GM12878 (cell line): ENCODE results near the gene KCNK4. TPM values are rescaled to one million over a fixed set of nuclear protein-coding genes. Genes with fewer than 3 reads are reported as not detected.

Source experiments
- ATAC-seq: fragments of 200-7000 bp; cut with Tn5 transposase; 3 replicates; pipeline ENCODE4 v1.9.1; 2020; ENCODE audit warnings: mild to moderate bottlenecking, moderate library complexity
- BruUV-seq: library from RNA; stranded (reverse); fragments of 400-500 nt; replicated peaks from 2 replicates; lab custom pipeline; 2021; lab: Mats Ljungman, UMichigan
- CTCF ChIA-PET: fragments of 300-600 bp; sonication (Branson Sonifier 250); formaldehyde crosslinking; extraction: SDS; loops from one replicate; lab custom pipeline; 2021; ENCODE audit warnings: inconsistent platforms; lab: Yijun Ruan, JAX
- POLR2A ChIA-PET: fragments of 350-600 bp; formaldehyde crosslinking; extraction: SDS; loops from one replicate; lab custom pipeline; 2021; ENCODE audit warnings: inconsistent platforms; lab: Charles Lee
- RAD21 ChIA-PET: fragments of 300-600 bp; sonication (Branson Sonifier 250); formaldehyde crosslinking; loops from one replicate; lab custom pipeline; 2023; ENCODE audit warnings: antibody characterized with exemption; ENCODE audit not compliant: unreplicated experiment; lab: Charles Lee
- SMC1A ChIA-PET: fragments of 300-600 bp; sonication (Branson Sonifier 250); formaldehyde crosslinking; loops from one replicate; lab custom pipeline; 2023; ENCODE audit not compliant: unreplicated experiment, uncharacterized antibody; lab: Charles Lee
- DNase-seq: peaks from one replicate; pipeline ENCODE4 v3.0.0-alpha.2; 2011; ENCODE audit warnings: low read depth, low spot score
- FAIRE-seq: peaks from 3 replicates; lab custom pipeline; 2011; peaks lifted over from hg19 to GRCh38; lab: Jason Lieb, UNC
- H2AFZ ChIP-seq: 2 replicates; pipeline ENCODE4 v1.6.0; 2011; ENCODE audit warnings: low read depth, low read length, control low read depth; ENCODE audit not compliant: control insufficient read depth
- H3K27ac ChIP-seq: 2 replicates; pipeline ENCODE4 v1.5.1; 2011; ENCODE audit warnings: control low read depth; ENCODE audit not compliant: control insufficient read depth, insufficient read depth
- H3K27me3 ChIP-seq, 2 experiments: replicated peaks in 1 of 2; 2 replicates each; pipeline versions ENCODE4 v1.6.0 to v1.6.1; 2011; ENCODE audit warnings: low read length in 1 of 2; ENCODE audit not compliant: control insufficient read depth in 2 of 2, insufficient read depth in 2 of 2
- H3K36me3 ChIP-seq, 2 experiments: 2 replicates each; pipeline ENCODE4 v1.5.1; 2011; ENCODE audit warnings: low read length in 1 of 2; ENCODE audit not compliant: control insufficient read depth in 2 of 2, insufficient read depth in 2 of 2
- H3K4me1 ChIP-seq: 2 replicates; pipeline ENCODE4 v1.6.1; 2011; ENCODE audit warnings: mild to moderate bottlenecking, low read length, moderate library complexity, mixed read lengths; ENCODE audit not compliant: control insufficient read depth, insufficient read depth
- H3K4me2 ChIP-seq: 2 replicates; pipeline ENCODE4 v1.6.0; 2011; ENCODE audit warnings: control low read depth; ENCODE audit not compliant: control insufficient read depth, insufficient read depth
- H3K4me3 ChIP-seq: fragments of 200-600 bp; sonication (generic); 2 replicates; pipeline ENCODE4 v1.5.1; 2016
- H3K79me2 ChIP-seq: 2 replicates; pipeline ENCODE4 v1.6.0; 2011; ENCODE audit warnings: low read length; ENCODE audit not compliant: control insufficient read depth, insufficient read depth
- H3K9ac ChIP-seq: 2 replicates; pipeline ENCODE4 v1.8.0; 2011; ENCODE audit warnings: low read length, control low read depth, mixed read lengths; ENCODE audit not compliant: control insufficient read depth, insufficient read depth
- H3K9me3 ChIP-seq: replicated peaks from 3 replicates; pipeline ENCODE4 v1.5.1; 2011; ENCODE audit warnings: mild to moderate bottlenecking, low read length; ENCODE audit not compliant: control insufficient read depth, insufficient read depth
- H4K20me1 ChIP-seq: 2 replicates; pipeline ENCODE4 v1.6.0; 2011; ENCODE audit not compliant: control insufficient read depth, insufficient read depth
- BRCA1 ChIP-seq: IDR thresholded peaks from 2 replicates; pipeline ENCODE4 v1.6.1; 2011; ENCODE audit warnings: low read depth, low read length, improper control_type of control experiment
- CBFB ChIP-seq: IDR thresholded peaks from 2 replicates; pipeline ENCODE4 v1.6.1; 2016; ENCODE audit warnings: antibody characterized with exemption, low read depth
- CUX1 ChIP-seq: IDR thresholded peaks from 2 replicates; pipeline ENCODE4 v1.6.1; 2012; ENCODE audit warnings: improper control_type of control experiment, low read depth, low read length; ENCODE audit not compliant: insufficient replicate concordance
- FOXM1 ChIP-seq: IDR thresholded peaks from 2 replicates; pipeline ENCODE4 v1.6.1; 2012; ENCODE audit warnings: low read depth, mild to moderate bottlenecking, inconsistent platforms, low read length, moderate library complexity
- HDAC2 ChIP-seq: fragments of 200-600 bp; sonication (generic); IDR thresholded peaks from 2 replicates; pipeline ENCODE4 v1.6.1; 2017
- IRF4 ChIP-seq: IDR thresholded peaks from 2 replicates; pipeline ENCODE4 v1.6.1; 2011; ENCODE audit warnings: low read depth, low read length
- LARP7 ChIP-seq: fragments of 450-650 bp; IDR thresholded peaks from 2 replicates; pipeline ENCODE4 v1.6.1; 2017; ENCODE audit warnings: mild to moderate bottlenecking
- MEF2B ChIP-seq: fragments of 450-650 bp; IDR thresholded peaks from 2 replicates; pipeline ENCODE4 v1.6.1; 2018; ENCODE audit warnings: mild to moderate bottlenecking, moderate library complexity; ENCODE audit not compliant: partially characterized antibody, poor library complexity, severe bottlenecking
- MLLT1 ChIP-seq: fragments of 450-650 bp; IDR thresholded peaks from 2 replicates; pipeline ENCODE4 v1.6.1; 2016; ENCODE audit warnings: mild to moderate bottlenecking
- MTA3 ChIP-seq: IDR thresholded peaks from 2 replicates; pipeline ENCODE4 v1.6.1; 2012; ENCODE audit warnings: low read length, inconsistent platforms, borderline replicate concordance
- PKNOX1 ChIP-seq: fragments of 450-650 bp; IDR thresholded peaks from 2 replicates; pipeline ENCODE4 v1.6.1; 2016; ENCODE audit warnings: mild to moderate bottlenecking
- SUZ12 ChIP-seq: fragments of 200-600 bp; sonication (generic); IDR thresholded peaks from one replicate; pipeline ENCODE4 v1.6.1; 2018; ENCODE audit warnings: antibody characterized with exemption, mild to moderate bottlenecking; ENCODE audit not compliant: unreplicated experiment
- YY1 ChIP-seq: IDR thresholded peaks from 2 replicates; pipeline ENCODE4 v1.6.1; 2011; ENCODE audit warnings: low read depth, mild to moderate bottlenecking, low read length
- ZBTB4 ChIP-seq: fragments of 450-650 bp; formaldehyde crosslinking; IDR thresholded peaks from 2 replicates; pipeline ENCODE4 v1.4.0; 2022; ENCODE audit warnings: mild to moderate bottlenecking, moderate library complexity
- WGBS: methylation state at CpG from one replicate; pipeline ENCODE4 v1.1.6; 2016; ENCODE audit warnings: low lambda C conversion rate; ENCODE audit not compliant: insufficient replicate concordance, insufficient coverage; ENCODE audit errors: missing lambda C conversion rate; 5-methylcytosine and 5-hydroxymethylcytosine counted together
- in situ Hi-C: fragments of 300-500 bp; cut with MboI; formaldehyde crosslinking; loops from 9 replicates; pipeline ENCODE4 v1.14.3; 2018; ENCODE audit warnings: mixed read lengths
- intact Hi-C: fragments of 100-400 bp; cut with micrococcal nuclease; formaldehyde crosslinking; loops from one replicate; pipeline ENCODE4 v1.14.2; 2022; ENCODE audit not compliant: unreplicated experiment
- polyA plus RNA-seq, 11 experiments: library from polyadenylated mRNA; depleted of rRNA in 4 of 11; unstranded in 6 of 11; stranded (reverse) in 5 of 11; fragments of >200 nt; fragmentation: Nextera tagmentation in 4 of 11; fragmentation: Illumina TruSeq in 1 of 11; extraction: Ambion mirVana in 4 of 11; extraction: Trizol in 1 of 11; gene quantifications; 1 replicate in 1 of 11; 2 replicates in 10 of 11; pipeline versions ENCODE4 v1.2.1 to v1.2.3, GENCODE V29; 2011 to 2016; ENCODE audit warnings: inconsistent platforms in 2 of 11, missing spikeins in 2 of 11, low read depth in 1 of 11
- total RNA-seq, 4 experiments: library from RNA; depleted of rRNA in 3 of 4; stranded (reverse); fragments of >200 nt in 3 of 4; fragmentation: Illumina TruSeq in 1 of 4; extraction: Trizol in 1 of 4; gene quantifications; 2 replicates each; pipeline versions ENCODE4 v1.2.1 to v1.2.3, GENCODE V29; 2013 to 2021

The KCNK4 gene
- total and polyA plus RNA-seq, 10 of the 15 experiments (the other 5 are each of a cell fraction or from before 2014, with no cell fraction given) = 0.04 TPM; not detected in 9

- Histone ChIP-seq H3K4me3 (no peak overlapping the region), H2AFZ (no peak overlapping the region), H4K20me1 (no peaks in the 10 kb centered on the region; the same call in 1 of the 2 replicates), H3K4me2 (no peak overlapping the region), H3K9ac (no peak overlapping the region), H3K27me3 (peaks cover 3 to 10% of the 10 kb centered on the region in 2 experiments), H3K4me1 (peaks cover 7% of the 10 kb centered on the region), H3K9me3 (no peaks in the 10 kb centered on the region), H3K36me3 (peaks cover 0 to 2% of the 10 kb centered on the region in 2 experiments; a peak in 2 of 4 replicates), H3K79me2 (peaks cover 15% of the 10 kb centered on the region), H3K27ac (no peak overlapping the region)
- no TSS peak for BruUV-seq
- ChIA-PET CTCF (interaction anchor here (1.3 to 2.3 kb wide), 2 partner anchors 12 to 84 kb away, joined by 4 to 7 read pairs; partner anchors contain the start of gene CATSPERZ), RAD21 (no interaction called here), POLR2A (no interaction called here), SMC1A (no interaction called here)
- in situ Hi-C loops (no loop called here), intact Hi-C loops (no loop called here)
- 56% methylated on average over 9 of the region's 9 CpGs for WGBS
- FAIRE-seq (no peak), DNase-seq (no peak), ATAC-seq (no peak)
- TF ChIP-seq IRF4 (no peak), HDAC2 (no peak), FOXM1 (no peak), SUZ12 (no peak), MEF2B (no peak), LARP7 (no peak), BRCA1 (no peak), YY1 (no peak), PKNOX1 (no peak), CBFB (no peak), CUX1 (no peak), ZBTB4 (no peak), MTA3 (no peak), MLLT1 (no peak)
Observed at GRCh38 chr11:64288353-64288750, 2.8 kb upstream of the KCNK4 start.
